ENCODE data around the gene NAV2. TPM values are rescaled to one million over a fixed set of nuclear protein-coding genes. Genes with fewer than 3 reads are reported as not detected.

The NAV2 gene
- total RNA-seq, 2 experiments from 2014 or later: 2.9 to 4.1 TPM

GRCh38 chr11:20015529-20016427 lies 303.1 kb downstream of the NAV2 start:
- POLR2A ChIA-PET: no interaction called here
- no peaks in the 10 kb centered on the region for H3K36me3 Mint-ChIP-seq
- H3K9me3 Mint-ChIP-seq: no peaks in the 10 kb centered on the region
- no peak overlapping the region for H3K27ac Mint-ChIP-seq
- H3K27me3 Mint-ChIP-seq: peaks cover 10% of the 10 kb centered on the region
- H3K4me3 Mint-ChIP-seq: no peak overlapping the region
- DNase-seq (no peak), ATAC-seq (ENCODE audit: low read depth) (no peak)
- H3K4me1 Mint-ChIP-seq: no peaks in the 10 kb centered on the region

GRCh38 chr11:20016526-20016925 lies 303.9 kb downstream of the NAV2 start:
- Mint-ChIP-seq H3K9me3 (no peaks in the 10 kb centered on the region), H3K36me3 (no peaks in the 10 kb centered on the region), H3K4me1 (no peaks in the 10 kb centered on the region), H3K4me3 (no peak overlapping the region), H3K27me3 (peaks cover 10% of the 10 kb centered on the region), H3K27ac (no peak overlapping the region)
- DNase-seq (no peak), ATAC-seq (ENCODE audit: low read depth) (no peak)
- POLR2A ChIA-PET: no interaction called here

DNA sequence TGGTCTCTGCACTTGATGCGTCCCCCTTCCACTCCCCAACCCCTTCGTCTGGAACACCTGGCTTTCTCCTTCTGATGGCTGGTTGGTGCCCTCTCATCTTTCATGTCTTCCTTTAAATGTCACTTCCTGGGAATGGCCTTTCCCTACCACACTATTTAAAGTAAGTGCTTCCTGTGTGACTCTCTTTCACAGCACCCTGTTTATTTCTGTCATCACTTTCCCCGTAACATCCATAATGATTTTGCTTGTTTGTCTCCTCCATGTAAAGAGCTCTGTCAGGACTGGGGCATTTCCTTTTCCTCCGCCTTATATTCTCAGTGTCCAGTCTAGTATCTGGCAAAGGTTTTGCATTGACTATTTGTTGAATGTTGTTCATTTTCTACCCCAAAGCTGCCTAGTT lies 304.7 kb downstream of the NAV2 start:
- no peak for DNase-seq
- no peak overlapping the region for H3K4me3 Mint-ChIP-seq
- peaks cover 7% of the 10 kb centered on the region for H3K27me3 Mint-ChIP-seq

GRCh38 chr11:20020198-20020597 lies 307.6 kb downstream of the NAV2 start:
- Mint-ChIP-seq H3K4me3 (no peak overlapping the region), H3K27me3 (no peaks in the 10 kb centered on the region), H3K9me3 (no peaks in the 10 kb centered on the region), H3K36me3 (no peaks in the 10 kb centered on the region), H3K4me1 (no peaks in the 10 kb centered on the region), H3K27ac (no peak overlapping the region)
- DNase-seq (no peak), ATAC-seq (ENCODE audit: low read depth) (no peak)
- POLR2A ChIA-PET: no interaction called here

More for the DNA sequence above, 304.7 kb downstream of the NAV2 start:
- H3K27ac Mint-ChIP-seq: no peak overlapping the region
- no peaks in the 10 kb centered on the region for H3K4me1 Mint-ChIP-seq
- no peaks in the 10 kb centered on the region for H3K36me3 Mint-ChIP-seq
- no peak for ATAC-seq (ENCODE audit: low read depth)
- H3K9me3 Mint-ChIP-seq: no peaks in the 10 kb centered on the region
- POLR2A ChIA-PET: no interaction called here

- no peaks in the 10 kb centered on the region for H3K27me3 Mint-ChIP-seq
- no peak overlapping the region for H3K27ac Mint-ChIP-seq
- H3K36me3 Mint-ChIP-seq: no peaks in the 10 kb centered on the region
- no peaks in the 10 kb centered on the region for H3K4me1 Mint-ChIP-seq
- POLR2A ChIA-PET: no interaction called here
- no peak for DNase-seq
- H3K4me3 Mint-ChIP-seq: no peak overlapping the region
- H3K9me3 Mint-ChIP-seq: no peaks in the 10 kb centered on the region
- ATAC-seq (ENCODE audit: low read depth): no peak
These were observed 308.1 kb downstream of the NAV2 start for GRCh38 chr11:20020716-20021115.

DNA sequence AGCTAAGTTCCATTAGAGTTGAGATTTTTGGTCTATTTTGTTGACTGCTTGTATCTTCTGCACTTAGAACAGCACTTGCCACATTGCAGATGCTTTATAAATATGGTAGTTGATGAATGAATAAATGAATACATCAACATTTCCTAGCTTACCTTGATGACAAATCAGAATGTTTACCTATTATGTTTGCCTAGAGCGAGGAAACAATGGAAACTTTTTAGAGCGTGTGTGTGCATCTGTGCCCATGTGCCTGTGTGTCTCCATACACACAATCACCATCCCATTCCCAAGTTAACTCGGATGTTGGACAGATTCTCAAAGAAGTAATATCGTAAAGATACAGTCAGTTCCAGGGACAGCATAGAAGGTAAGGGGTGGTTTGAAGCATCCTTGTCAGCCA lies 308.6 kb downstream of the NAV2 start:
- DNase-seq (no peak), ATAC-seq (ENCODE audit: low read depth) (no peak)
- no peaks in the 10 kb centered on the region for H3K9me3 Mint-ChIP-seq
- no peak overlapping the region for H3K4me3 Mint-ChIP-seq
- H3K27me3 Mint-ChIP-seq: no peaks in the 10 kb centered on the region
- POLR2A ChIA-PET: no interaction called here
- H3K4me1 Mint-ChIP-seq: no peaks in the 10 kb centered on the region
- no peak overlapping the region for H3K27ac Mint-ChIP-seq
- H3K36me3 Mint-ChIP-seq: no peaks in the 10 kb centered on the region

- Mint-ChIP-seq H3K4me3 (no peak overlapping the region), H3K27ac (no peak overlapping the region), H3K27me3 (no peaks in the 10 kb centered on the region), H3K9me3 (no peaks in the 10 kb centered on the region), H3K36me3 (no peaks in the 10 kb centered on the region), H3K4me1 (no peaks in the 10 kb centered on the region)
- POLR2A ChIA-PET: no interaction called here
- DNase-seq: no peak
- ATAC-seq (ENCODE audit: low read depth): no peak
These were observed 309.2 kb downstream of the NAV2 start for GRCh38 chr11:20021771-20022362.

GRCh38 chr11:20022363-20023081 lies 309.9 kb downstream of the NAV2 start:
- POLR2A ChIA-PET: no interaction called here

DNA sequence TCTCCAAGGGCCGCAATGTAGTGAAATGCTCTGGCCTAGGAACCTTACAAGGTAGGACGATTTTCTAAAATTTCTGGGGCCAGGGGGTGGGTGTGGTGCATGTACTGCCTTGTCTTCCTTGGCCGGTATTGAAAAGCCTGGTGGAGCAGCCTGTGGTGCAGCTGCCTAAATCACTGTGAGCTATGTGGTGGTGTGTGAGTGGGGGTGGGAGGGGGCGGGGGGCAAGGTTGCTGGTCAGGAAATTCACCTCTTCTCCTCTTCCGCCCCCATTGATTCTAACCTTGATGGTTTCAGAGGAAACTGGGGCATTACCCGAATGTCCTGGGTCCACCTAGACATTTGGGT lies 310.4 kb downstream of the NAV2 start:
- H3K27ac Mint-ChIP-seq: no peak overlapping the region
- H3K4me1 Mint-ChIP-seq: no peaks in the 10 kb centered on the region
- POLR2A ChIA-PET: no interaction called here
- no peaks in the 10 kb centered on the region for H3K36me3 Mint-ChIP-seq
- no peaks in the 10 kb centered on the region for H3K27me3 Mint-ChIP-seq
- no peaks in the 10 kb centered on the region for H3K9me3 Mint-ChIP-seq
- ATAC-seq (ENCODE audit: low read depth) (no peak), DNase-seq (no peak)
- H3K4me3 Mint-ChIP-seq: no peak overlapping the region

More at GRCh38 chr11:20022363-20023081, 309.9 kb downstream of the NAV2 start:
- no peak overlapping the region for H3K27ac Mint-ChIP-seq
- H3K4me1 Mint-ChIP-seq: no peaks in the 10 kb centered on the region
- no peaks in the 10 kb centered on the region for H3K27me3 Mint-ChIP-seq
- H3K36me3 Mint-ChIP-seq: no peaks in the 10 kb centered on the region
- ATAC-seq (ENCODE audit: low read depth): no peak
- DNase-seq: no peak
- H3K4me3 Mint-ChIP-seq: no peak overlapping the region
- H3K9me3 Mint-ChIP-seq: no peaks in the 10 kb centered on the region

DNA sequence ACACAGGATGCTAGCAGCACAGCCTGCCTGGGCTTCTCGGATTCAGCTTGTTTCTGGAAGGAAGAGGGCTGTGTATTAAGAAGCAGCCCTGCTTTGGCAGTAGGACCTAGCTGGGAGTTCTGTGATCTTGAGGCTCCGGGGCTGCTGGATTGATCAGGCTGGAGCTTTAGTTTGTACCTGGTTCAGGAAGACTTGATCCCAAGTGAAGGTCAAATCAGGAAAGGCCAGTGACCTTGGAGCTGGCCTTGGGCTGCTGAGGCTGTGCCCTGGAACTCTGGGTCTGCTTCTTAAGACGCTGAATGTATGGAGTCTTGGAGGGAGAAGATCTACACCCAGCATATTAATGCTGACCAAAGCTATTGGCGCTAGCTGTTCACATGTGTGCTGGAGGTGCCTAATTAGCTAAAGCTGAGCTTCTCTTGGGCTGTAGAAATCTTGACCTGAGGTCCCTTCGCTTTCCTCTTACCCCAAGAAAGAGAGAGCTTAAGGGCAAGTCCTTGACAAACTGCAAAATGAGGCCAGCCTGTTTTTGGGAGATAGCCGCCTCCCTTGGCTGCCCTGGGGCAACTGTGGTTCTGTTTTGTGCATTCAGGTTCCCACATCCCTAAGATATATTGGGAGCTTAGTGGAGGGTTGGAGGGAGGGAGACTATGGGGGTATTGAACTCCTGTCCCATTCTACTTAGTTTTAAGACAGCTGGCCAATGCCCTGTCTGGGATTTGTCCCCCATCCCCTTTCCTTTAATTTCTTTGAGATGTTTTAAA lies 311.7 kb downstream of the NAV2 start:
- Mint-ChIP-seq H3K9me3 (no peaks in the 10 kb centered on the region), H3K36me3 (no peaks in the 10 kb centered on the region), H3K4me1 (no peaks in the 10 kb centered on the region), H3K27me3 (peaks cover 2% of the 10 kb centered on the region), H3K4me3 (no peak overlapping the region), H3K27ac (no peak overlapping the region)
- no peak for DNase-seq
- POLR2A ChIA-PET: no interaction called here
- ATAC-seq (ENCODE audit: low read depth): no peak

DNA sequence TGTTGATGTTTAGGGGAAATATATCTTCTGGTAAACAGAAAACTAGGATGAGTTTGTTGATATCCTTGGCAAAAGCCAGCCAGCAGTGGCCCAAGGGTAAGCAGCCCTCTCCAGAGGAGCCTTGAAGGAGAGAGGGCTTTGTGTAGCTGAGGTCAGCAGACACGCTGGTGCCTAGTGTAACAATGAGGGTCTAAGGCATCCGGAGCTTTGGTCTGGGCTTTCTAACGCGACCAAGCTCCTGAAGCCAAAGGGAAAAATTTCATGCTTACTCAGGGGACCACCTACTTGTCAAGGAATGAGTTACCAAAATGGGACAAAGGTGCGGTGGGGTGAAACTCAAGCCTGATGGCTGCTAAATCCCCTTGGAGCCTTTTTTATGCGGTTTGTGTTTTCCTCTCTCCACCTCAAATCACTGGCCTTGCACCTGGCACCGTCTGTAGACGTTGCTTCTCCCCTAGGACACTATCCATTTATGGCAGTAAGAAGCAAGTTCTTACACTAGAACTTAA lies 312.7 kb downstream of the NAV2 start:
- H3K4me3 Mint-ChIP-seq: no peak overlapping the region
- H3K36me3 Mint-ChIP-seq: no peaks in the 10 kb centered on the region
- POLR2A ChIA-PET: no interaction called here
- H3K9me3 Mint-ChIP-seq: no peaks in the 10 kb centered on the region
- DNase-seq (no peak), ATAC-seq (ENCODE audit: low read depth) (no peak)
- no peaks in the 10 kb centered on the region for H3K4me1 Mint-ChIP-seq
- H3K27me3 Mint-ChIP-seq: peaks cover 4% of the 10 kb centered on the region
- H3K27ac Mint-ChIP-seq: no peak overlapping the region

DNA sequence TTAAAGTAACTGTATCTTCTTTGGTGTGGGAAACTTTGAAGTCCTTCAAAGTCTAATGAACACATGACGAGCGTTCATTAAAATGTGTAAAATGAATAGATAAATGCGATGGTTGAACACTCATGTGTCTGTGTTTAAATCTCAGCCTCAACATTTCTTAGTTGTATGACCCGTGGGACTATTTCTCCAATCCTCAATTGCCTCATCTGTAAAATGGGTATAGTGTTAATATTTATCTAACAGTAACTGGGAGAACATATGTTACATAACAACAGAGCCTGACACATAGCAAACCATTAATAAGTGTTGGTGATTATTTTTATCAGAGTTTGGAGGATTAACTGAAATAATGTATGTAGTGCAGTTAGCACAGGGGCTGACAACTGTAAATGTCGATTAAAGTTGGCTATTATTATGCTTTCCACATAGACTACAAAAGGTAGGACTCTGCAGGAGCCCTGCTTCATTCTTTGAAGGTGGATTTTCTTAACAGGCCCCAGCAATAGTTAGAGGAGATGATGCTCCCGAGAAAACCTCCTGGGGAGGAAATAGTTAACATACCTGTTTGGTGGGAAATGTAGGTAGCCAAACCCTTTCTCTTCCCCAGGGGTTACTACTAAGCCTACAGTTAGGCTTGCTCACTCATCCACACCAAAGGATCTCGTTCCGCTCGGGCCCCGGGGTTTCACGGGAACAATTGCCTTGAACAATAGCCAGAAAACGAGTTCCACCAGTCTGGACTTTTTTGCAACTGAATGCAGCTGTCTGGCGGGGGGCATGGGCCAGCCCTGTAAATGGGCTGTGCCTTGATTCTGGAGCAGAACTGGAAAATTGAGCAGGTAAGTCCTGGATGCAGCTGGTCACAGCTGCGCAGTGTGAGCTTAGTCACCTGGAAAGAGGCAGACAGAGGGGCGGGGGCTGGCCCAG lies 314.3 kb downstream of the NAV2 start:
- no peaks in the 10 kb centered on the region for H3K9me3 Mint-ChIP-seq
- no peaks in the 10 kb centered on the region for H3K36me3 Mint-ChIP-seq
- ATAC-seq (ENCODE audit: low read depth) (no peak), DNase-seq (no peak)
- H3K4me1 Mint-ChIP-seq: no peaks in the 10 kb centered on the region
- POLR2A ChIA-PET: no interaction called here
- H3K27ac Mint-ChIP-seq: no peak overlapping the region
- H3K27me3 Mint-ChIP-seq: peaks cover 12% of the 10 kb centered on the region
- no peak overlapping the region for H3K4me3 Mint-ChIP-seq
